Measurements from ENCODE around the gene PIAS1.
"Not testable (repeated sequence)": the region's sequence is repeated elsewhere in the genome, so short reads cannot be mapped to it uniquely, and the experiment has no call there.

Gene PIAS1

DNA sequence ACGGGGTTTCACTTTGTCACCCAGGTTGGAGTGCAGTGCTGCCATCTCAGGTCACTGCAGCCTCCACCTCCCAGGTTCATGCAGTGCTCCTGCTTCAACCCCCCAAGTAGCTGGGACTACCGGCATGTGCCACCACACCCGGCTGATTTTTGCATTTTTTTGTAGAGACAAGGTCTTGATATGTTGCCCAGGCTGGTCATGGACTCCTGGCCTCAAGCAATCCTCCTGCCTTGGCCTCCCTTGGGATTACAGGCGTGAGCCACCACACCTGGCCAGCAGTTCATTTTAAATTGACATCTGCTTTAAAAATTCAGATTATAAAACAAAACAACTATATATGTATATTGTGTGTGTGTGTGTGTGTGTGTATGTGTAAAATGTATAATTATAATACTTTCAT lies 112.7 kb downstream of the PIAS1 start:
- DNase-seq = no peak
- intact Hi-C loops (cut with DNase I) = no loop called here

DNA sequence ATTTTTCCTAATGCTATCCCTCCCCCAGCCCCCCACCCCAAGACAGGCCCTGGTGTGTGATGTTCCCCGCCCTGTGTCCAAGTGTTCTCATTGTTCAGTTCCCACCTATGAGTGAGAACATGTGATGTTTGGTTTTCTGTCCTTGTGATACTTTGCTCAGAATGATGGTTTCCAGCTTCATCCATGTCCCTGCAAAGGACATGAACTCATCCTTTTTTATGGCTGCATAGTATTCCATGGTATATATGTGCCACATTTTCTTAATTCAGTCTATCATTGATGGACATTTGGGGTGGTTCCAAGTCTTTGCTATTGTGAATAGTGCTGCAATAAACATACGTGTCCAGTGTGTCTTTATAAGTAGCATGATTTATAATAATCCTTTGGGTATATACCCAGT lies 117.9 kb downstream of the PIAS1 start:
- intact Hi-C loops (cut with DNase I); DNase-seq: not testable (repeated sequence)

DNA sequence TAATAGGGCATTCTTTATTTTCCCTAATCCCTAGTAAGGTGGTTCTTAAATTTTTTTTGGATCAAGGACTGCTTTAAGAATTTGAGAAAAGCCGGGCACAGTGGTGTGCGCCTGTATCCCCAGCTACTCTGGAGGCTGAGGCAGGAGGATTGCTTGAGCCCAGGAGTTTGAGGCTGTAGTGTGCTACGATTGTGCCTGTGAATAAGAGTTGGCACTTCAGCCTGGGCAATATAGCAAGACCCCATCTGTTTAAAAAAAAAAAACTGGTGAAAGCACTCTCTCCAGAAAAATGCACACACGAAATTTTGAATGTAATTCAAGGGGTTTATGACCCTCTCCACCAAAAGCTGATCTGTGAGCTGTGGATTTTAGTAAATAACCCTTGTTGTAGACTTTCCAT lies 119.0 kb downstream of the PIAS1 start:
- intact Hi-C loops (cut with DNase I) = no loop called here
- DNase-seq = no peak

DNA sequence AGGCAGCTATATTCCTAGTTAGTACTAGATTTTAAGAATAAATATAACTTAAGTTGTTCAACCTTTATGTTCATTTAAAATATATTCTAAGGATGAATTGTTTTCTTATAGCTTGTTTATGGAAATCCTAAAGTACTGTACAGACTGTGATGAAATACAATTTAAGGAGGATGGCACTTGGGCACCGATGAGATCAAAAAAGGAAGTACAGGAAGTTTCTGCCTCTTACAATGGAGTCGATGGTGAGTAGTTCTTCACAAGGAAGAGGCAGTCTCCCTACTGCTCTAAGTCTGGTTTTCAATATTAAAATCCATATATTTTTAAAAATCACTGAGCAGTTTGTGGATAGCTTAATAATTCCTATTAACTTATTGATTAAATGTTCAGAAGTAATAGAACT lies 121.4 kb downstream of the PIAS1 start:
- no peak for DNase-seq
- intact Hi-C loops (cut with DNase I) = no loop called here

DNA sequence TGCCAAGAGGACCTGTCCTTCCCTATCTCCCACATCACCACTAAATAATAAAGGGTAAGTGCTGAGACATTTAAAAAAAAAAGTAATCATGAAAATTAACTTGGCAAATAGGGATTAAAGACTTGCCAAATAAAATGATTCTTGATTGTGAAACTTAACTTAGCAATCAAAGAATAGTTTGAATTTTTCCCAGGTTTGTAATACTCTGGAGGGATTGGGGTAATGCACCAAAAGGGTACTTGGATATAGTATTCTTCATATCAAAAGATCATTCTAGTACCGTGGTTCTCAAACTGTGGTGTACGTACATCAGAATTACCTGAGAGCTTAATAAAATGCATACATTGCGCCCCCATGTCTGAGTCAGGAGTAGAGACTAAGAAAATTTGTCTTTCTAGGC lies 122.5 kb downstream of the PIAS1 start:
- DNase-seq = no peak
- intact Hi-C loops (cut with DNase I) = no loop called here

DNA sequence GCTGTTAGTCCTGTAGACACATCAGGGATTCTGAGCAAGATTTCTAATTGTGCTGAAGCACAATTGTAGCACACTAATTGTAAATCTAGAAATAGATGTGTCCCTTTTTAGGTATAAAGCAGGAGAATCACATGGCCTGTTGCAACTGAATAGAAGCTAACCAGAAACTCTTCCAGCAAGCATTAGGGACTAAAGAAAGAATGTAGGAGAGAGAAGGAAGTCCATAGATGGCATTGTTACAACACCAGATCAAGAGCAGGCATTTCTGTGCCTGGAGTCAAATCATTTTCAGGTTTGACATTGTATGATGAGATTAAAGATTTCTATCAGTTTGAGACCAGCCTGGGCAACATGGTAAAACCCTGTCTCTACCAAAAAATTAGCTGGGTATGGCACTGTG lies 123.6 kb downstream of the PIAS1 start:
- intact Hi-C loops (cut with DNase I) = no loop called here
- DNase-seq = no peak

DNA sequence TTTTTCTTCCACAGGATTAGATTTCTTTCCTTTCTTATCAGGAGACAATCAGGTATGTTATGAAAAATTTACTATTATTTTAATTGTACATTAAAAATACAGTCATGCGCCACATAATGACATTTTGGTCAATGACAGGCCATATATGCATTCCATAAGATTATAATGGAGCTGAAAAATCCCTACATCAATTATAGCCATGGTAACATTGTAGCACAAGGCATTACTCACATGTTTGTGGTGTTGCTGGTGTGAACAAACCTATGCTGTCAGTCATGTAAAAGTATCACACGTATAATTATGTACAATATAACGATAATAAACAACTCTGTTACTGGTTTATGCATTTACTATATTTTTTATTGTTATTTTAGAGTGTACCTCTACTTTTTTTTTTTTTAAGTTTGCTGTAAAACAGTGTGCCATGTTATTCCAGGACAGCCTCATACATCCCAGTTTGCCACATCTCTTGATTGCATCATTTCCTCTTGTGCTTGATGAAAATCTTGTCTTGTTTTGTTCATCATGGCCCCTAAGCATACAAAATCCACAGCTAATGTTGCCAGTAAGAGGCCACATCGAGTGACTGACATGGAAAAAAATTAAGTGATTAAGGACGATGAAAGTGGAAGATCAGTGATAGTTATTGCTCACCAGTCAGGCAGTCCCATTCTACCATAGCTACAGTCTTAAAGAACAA lies 129.7 kb downstream of the PIAS1 start:
- DNase-seq = no peak
- intact Hi-C loops (cut with DNase I) = no loop called here

DNA sequence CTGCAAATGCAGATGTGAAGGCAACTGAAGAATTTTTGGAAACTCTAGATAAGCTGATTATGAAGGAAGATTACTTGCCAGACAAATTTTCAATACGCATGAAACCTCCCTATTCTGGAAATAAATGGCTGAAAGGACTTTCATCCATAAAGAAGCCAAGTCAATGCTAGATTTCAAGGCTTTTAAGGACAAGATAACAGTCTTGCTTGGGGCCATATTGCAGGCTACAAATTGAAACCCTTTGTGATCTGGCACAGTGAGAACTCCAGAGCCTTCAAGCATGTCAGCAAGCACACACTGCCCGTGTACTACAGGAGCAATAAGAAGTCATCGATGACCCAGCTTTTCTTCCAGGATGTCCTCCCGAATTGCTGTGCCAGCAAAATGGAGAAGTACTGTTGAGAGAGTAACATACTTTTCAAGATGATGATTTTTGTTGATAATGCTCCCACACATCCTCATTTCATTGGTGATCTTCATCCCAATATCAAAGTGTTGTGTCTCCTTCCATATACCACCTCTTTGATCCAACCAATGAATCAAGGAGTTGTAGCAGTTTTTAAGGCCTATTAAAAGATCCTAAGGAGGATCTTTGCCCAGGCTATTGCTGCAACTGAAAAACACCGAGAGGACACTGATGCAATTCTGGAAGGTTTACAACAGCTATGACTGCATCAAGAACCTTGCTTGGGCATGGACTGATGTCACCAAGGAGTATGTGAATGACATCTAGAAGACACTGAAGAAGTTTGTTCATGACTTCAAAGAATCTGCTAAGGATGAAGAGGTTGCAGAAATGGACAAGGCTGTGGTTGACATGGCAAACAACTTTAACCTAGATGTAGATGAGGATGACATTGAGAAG lies 130.7 kb downstream of the PIAS1 start:
- intact Hi-C loops (cut with DNase I) = no loop called here
- DNase-seq = no peak

DNA sequence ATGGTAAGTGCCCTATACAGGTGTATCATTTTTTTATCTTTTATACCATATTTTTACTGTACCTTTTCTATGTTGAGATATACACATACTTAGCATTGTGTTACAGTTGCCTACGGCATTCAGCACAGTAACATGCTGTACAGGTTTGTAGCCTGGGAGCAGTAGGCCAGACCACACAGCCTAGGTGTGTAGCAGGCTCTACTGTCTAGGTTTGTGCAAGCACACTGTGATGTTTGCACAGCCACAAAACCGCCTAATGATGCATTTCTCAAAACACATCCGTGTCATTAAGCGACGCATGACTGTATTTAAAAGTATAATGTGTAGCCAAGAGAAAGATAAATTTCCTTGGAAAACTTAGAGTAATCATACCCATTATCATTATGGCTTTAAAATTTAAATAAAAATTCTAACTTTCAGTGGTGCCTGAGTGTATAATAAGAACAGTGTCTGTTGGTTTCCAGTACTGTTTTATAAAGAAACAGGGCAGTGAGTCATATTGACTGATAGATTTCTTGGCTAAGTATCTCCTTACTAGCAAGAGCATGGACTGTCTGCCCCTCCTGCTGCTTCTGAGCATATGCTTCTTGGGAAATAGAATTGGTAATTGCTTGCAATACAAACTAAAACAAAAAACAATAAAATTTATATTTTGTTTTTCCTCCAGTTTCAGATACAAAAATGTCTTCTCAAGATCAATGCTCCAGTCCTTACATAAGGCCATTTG lies 132.7 kb downstream of the PIAS1 start:
- DNase-seq = no peak
- intact Hi-C loops (cut with DNase I) = no loop called here

DNA sequence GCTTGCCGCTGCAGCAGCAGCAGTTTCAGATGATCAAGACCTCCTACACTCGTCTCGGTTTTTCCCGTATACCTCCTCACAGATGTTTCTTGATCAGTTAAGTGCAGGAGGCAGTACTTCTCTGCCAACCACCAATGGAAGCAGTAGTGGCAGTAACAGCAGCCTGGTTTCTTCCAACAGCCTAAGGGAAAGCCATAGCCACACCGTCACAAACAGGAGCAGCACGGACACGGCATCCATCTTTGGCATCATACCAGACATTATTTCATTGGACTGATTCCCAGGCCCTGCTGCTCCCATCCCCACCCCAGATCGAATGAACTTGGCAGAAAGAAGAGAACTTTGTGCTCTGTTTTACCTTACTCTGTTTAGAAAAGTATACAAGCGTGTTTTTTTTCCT lies 133.4 kb downstream of the PIAS1 start:
- intact Hi-C loops (cut with DNase I) = no loop called here
- DNase-seq = peak in 4 of 10 donors; percentile 46 to 85 (median 68)

DNA sequence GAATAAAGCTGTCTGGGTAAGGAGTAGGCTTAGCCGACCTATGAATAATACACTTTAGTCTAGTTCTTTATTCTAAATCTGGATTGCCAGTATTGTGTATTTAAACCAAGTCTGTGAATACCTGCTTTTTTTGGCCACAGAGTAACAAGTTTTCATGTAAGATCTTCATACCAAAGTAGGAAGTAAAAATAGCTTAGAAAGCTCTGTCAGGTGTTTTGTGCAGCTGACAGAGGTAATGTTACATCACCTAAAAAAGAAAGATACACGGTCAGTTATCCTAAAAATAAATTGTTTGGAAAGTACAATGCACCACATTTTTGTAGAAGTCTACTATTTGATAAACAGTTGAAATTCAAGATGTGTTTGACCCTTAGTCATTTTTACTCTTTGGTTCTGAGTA lies 134.5 kb downstream of the PIAS1 start:
- DNase-seq = no peak
- intact Hi-C loops (cut with DNase I) = no loop called here

DNA sequence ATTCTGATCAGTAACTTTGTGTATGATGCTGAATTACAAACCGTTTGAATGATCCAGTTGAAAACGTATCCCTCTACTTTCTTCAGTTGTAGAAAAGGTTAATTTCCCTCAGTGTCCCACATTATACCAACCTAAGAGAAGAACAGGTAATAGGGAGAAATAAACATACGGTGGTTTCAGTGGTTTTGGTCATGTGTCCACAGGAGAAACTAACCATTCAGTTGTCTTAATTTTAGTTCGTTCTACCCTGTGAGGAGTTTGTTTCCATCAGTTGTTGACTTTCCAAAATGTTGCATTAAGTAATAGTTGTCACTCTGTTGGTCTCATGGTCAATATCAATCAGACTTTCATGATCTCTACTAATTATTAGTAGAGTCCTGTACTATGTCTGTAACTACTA lies 135.9 kb downstream of the PIAS1 start:
- intact Hi-C loops (cut with DNase I) = loop anchor here (10.0 kb wide), 1 partner anchor 135 kb away; the partner anchor contains the start of gene PIAS1
- DNase-seq = no peak

DNA sequence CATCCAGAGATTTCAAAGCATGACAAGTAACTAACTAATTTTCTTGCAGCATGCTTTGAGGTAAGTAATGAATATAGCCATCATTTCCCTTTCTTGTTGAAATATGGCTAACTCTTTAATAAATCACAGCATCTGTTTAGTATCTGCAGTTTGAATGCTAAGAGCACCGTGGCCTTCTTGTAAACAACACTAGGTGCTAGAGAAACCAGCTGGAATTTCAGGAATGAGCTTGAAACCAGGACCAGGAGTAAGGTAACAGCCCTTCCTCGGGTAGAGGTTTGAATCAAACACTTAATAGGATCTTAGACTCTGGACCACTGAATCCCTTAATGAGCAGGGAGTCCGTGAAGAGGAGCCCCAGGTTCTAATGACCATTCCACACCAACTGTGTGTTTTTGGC lies 137.4 kb downstream of the PIAS1 start:
- intact Hi-C loops (cut with DNase I) = loop anchor here (10.0 kb wide), 1 partner anchor 137 kb away; the partner anchor contains the start of gene PIAS1
- DNase-seq = no peak

DNA sequence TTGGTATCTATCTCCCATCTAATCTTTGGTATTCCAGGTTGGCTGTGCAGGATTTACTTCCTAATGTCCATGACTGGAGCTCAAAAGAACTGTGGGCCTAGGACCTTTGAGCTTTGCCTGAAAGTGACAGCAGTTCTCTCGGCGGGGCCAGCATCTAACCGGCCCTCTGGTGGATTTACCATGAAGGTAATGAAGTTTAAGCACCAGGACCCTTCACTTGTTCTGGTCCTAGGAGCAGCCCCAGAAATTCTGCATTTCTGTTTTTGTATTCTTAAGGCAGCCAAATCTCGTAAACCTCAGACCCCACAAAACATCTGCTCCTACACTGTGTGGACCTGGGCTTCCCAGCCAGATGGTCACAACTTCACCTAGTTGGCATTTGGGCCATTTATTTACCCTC lies 138.0 kb downstream of the PIAS1 start:
- DNase-seq = no peak
- intact Hi-C loops (cut with DNase I) = loop anchor here (10.0 kb wide), 1 partner anchor 137 kb away; the partner anchor contains the start of gene PIAS1

DNA sequence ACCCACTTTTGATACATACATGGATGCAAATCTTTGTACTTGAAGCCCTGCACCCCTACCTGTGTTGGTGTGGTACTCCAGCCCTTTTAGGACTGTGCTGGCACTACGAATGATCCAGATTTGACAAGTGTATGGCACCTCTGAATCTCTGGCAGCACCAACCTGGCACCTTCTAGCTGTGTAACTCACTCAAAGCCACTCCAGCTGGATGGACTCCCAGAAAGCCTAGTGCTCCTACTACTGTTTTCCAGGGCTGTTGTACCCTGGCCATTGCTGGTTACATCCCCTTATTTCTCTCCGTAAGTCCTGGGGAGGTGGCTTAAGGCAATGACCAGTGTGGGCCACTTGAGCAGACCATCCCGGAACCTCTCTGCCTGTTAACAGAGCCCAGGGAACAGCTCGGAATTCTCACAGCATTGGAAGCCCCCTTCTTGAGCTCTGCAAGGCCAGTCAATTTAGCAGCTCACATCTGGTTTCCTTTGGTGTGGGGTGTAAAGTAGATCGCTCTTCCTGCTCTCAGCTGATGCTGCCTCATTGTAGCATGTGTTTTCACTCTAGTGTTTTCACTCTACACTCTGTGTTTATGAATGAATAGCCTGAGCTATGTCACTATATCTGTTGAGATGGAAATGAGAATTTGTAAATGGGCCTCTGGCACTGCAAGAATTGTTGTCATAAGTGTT lies 138.8 kb downstream of the PIAS1 start:
- peak in 1 of 10 donors; percentile 83 for DNase-seq
- intact Hi-C loops (cut with DNase I) = loop anchor here (10.0 kb wide), 1 partner anchor 138 kb away; the partner anchor contains the start of gene PIAS1

DNA sequence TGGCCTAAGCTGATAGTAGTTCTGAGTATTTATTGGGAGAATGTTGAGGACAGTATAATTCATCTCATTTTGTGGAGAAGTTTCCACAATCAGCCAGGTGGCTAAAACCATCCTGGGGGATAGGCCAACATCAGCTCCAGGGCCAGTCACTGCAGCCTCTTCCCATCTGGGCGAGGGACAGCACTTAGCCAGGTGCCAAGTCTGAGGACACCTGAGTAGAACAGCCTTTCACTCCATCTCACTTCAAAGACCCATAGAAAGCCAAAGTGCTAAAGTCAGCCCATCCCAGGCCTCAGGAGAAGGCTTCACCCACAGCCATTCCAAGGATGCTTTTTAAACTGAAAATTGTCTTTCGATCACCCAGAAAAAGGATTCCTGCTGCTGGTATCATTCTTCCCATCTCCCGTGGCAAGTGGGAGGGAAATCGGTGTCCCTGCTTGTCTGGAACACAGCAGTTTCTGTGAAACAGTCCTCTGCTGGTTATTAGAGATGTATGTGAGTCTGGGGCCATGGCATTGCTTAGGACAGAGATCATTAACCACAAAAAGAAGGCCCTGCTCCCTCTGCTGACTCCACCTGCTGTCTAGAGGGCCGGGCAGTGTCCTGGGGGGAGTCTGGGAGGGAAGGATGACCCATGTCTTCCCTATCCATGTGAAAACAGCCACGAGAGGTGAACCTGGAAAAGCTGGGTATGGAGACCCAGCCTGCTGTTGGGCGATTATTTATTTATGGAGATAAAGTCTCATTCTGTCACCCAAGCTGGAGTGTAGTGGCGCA lies 141.4 kb downstream of the PIAS1 start:
- intact Hi-C loops (cut with DNase I) = loop anchor here (10.0 kb wide), 1 partner anchor 141 kb away; the partner anchor contains the start of gene PIAS1
- peak in 2 of 10 donors; percentile 66 to 70 for DNase-seq

DNA sequence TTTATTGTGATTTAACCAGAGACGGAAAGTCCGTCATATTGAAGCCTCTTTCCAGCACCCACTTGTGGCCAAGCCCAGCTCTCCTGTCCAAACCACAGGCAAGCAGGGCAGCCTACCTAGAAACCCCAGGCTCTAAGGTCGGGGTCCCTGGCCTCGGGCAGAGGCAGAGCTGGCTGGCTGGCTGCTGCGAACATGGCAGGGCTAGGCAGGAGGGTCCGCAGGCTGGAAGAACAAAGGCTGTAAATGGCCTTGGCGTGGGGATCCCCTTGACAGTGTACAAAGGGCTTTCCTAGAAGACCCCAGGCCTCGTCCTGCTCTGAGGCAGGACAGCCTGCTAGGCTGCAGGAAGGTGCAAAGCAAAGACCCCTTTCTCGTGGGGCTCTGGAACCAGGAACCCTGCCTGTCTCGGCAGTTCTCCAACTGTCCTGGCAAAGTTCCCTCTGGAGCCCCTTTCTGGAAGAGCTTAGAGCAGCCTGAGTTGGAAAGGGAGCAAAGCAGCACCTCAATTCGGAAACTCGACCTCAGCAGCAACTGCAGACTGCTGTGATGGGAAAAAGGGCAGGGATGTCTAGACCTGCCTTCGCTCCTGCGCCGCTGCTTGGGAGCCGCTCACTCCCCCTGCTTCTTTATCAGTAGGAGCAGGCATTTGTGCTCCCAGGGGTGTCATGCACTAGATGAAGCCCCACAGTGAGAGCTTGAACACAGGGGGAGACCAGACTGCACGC lies 142.5 kb downstream of the PIAS1 start:
- intact Hi-C loops (cut with DNase I) = loop anchor here (10.0 kb wide), 1 partner anchor 142 kb away; the partner anchor contains the start of gene PIAS1

DNA sequence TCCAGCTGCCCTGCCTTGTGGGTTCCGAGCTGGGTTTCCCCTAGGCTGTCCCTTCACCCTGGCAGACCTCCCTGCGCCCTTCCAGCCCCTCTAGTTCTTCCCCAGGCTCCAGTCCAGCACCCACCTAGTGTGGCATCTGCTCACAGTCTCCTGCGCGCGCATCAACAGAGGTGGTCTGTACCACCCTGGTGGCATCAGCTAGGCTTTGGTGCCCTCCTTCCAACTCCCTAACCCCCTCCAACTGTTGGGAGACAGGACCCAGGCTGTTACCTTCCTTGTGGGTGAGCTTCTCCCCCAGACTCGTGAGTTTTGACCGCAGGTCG lies 143.0 kb downstream of the PIAS1 start:
- intact Hi-C loops (cut with DNase I) = loop anchor here (10.0 kb wide), 1 partner anchor 142 kb away; the partner anchor contains the start of gene PIAS1

More for the DNA sequence above, 142.5 kb downstream of the PIAS1 start:
- DNase-seq = peak in 2 of 10 donors; percentile 59 to 73

More for the DNA sequence above, 143.0 kb downstream of the PIAS1 start:
- peak in 2 of 10 donors; percentile 62 to 79 for DNase-seq
